ENCODE data around the gene PPM1M.

The PPM1M gene

GRCh38 chr3:52245322-52246263 is at the start of gene PPM1M:
Gene PPM1M, plus strand, starts transcription at chr3:52245759. Its CDS starts 66 bp downstream, at chr3:52245825.
- peak; percentile 64 for DNase-seq

GRCh38 chr3:52195823-52196331 is 49.7 kb upstream of the PPM1M start:
- no peak for DNase-seq

- no peak for DNase-seq
These were observed 48.6 kb upstream of the PPM1M start for GRCh38 chr3:52196977-52197376.

GRCh38 chr3:52197499-52197841 is 48.1 kb upstream of the PPM1M start:
- no peak for DNase-seq

- peak; percentile 93 for DNase-seq
These were observed 47.5 kb upstream of the PPM1M start, which contains the start of gene ALAS1 for GRCh38 chr3:52197842-52198625. Gene ALAS1, plus strand, starts transcription at chr3:52198160. Its CDS starts 1,082 bp downstream, at chr3:52199242.

- no peak for DNase-seq
These were observed 46.6 kb upstream of the PPM1M start for GRCh38 chr3:52198643-52199608.

- no peak for DNase-seq
These were observed 44.4 kb upstream of the PPM1M start for GRCh38 chr3:52200981-52201679.

- no peak for DNase-seq
These were observed 43.0 kb upstream of the PPM1M start for GRCh38 chr3:52202384-52203077.

GRCh38 chr3:52203701-52204100 is 41.9 kb upstream of the PPM1M start:
- DNase-seq = no peak

- DNase-seq = no peak
These were observed 41.1 kb upstream of the PPM1M start for GRCh38 chr3:52204337-52205073.

GRCh38 chr3:52205727-52206372 is 39.7 kb upstream of the PPM1M start:
- DNase-seq = no peak

- no peak for DNase-seq
These were observed 37.0 kb upstream of the PPM1M start for GRCh38 chr3:52208556-52208955.

- no peak for DNase-seq
These were observed 35.5 kb upstream of the PPM1M start for GRCh38 chr3:52210037-52210436.

GRCh38 chr3:52210550-52211046 is 35.0 kb upstream of the PPM1M start:
- DNase-seq = no peak

- DNase-seq = no peak
These were observed 34.2 kb upstream of the PPM1M start for GRCh38 chr3:52211268-52211891.

- DNase-seq = no peak
These were observed 32.6 kb upstream of the PPM1M start for GRCh38 chr3:52213005-52213404.

GRCh38 chr3:52213901-52214300 is 31.7 kb upstream of the PPM1M start:
- DNase-seq = no peak

- no peak for DNase-seq
These were observed 30.2 kb upstream of the PPM1M start for GRCh38 chr3:52215351-52215750.

Measured in CD4-positive, alpha-beta T cell treated with Interferon gamma for 1 hour (primary cell).